ENCODE data around the gene B3GAT1.

The B3GAT1 gene

GRCh38 chr11:134390706-134391569 lies 21.1 kb downstream of the B3GAT1 start:
- DNase-seq (ENCODE audit: low read depth): no peak

- no peak for DNase-seq (ENCODE audit: low read depth)
Observed at GRCh38 chr11:134389464-134390180, 22.4 kb downstream of the B3GAT1 start.

- no peak for DNase-seq (ENCODE audit: low read depth)
Observed at GRCh38 chr11:134388590-134388989, 23.5 kb downstream of the B3GAT1 start.

- DNase-seq (ENCODE audit: low read depth): no peak
Observed at GRCh38 chr11:134387501-134387900, 24.5 kb downstream of the B3GAT1 start.

GRCh38 chr11:134386945-134387344 lies 25.1 kb downstream of the B3GAT1 start:
- DNase-seq (ENCODE audit: low read depth): no peak

GRCh38 chr11:134385774-134386565 lies 26.1 kb downstream of the B3GAT1 start:
- no peak for DNase-seq (ENCODE audit: low read depth)

- no peak for DNase-seq (ENCODE audit: low read depth)
Observed at GRCh38 chr11:134385171-134385570, 26.9 kb downstream of the B3GAT1 start.

- DNase-seq (ENCODE audit: low read depth): no peak
Observed at GRCh38 chr11:134384406-134384805, 27.6 kb downstream of the B3GAT1 start.

GRCh38 chr11:134383576-134384221 lies 28.3 kb downstream of the B3GAT1 start:
- DNase-seq (ENCODE audit: low read depth): no peak

- DNase-seq (ENCODE audit: low read depth): no peak
Observed at GRCh38 chr11:134382830-134383229, 29.2 kb downstream of the B3GAT1 start.

GRCh38 chr11:134382257-134382656 lies 29.8 kb downstream of the B3GAT1 start:
- DNase-seq (ENCODE audit: low read depth): no peak

- no peak for DNase-seq (ENCODE audit: low read depth)
Observed at GRCh38 chr11:134380785-134381184, 31.3 kb downstream of the B3GAT1 start.

GRCh38 chr11:134380229-134380628 lies 31.8 kb downstream of the B3GAT1 start:
- DNase-seq (ENCODE audit: low read depth): no peak

GRCh38 chr11:134379241-134379640 lies 32.8 kb downstream of the B3GAT1 start:
- no peak for DNase-seq (ENCODE audit: low read depth)

GRCh38 chr11:134377876-134378275 lies 34.2 kb downstream of the B3GAT1 start:
- DNase-seq (ENCODE audit: low read depth): no peak

- no peak for DNase-seq (ENCODE audit: low read depth)
Observed at GRCh38 chr11:134376150-134376921, 35.7 kb downstream of the B3GAT1 start.

GRCh38 chr11:134374891-134375550 lies 37.0 kb downstream of the B3GAT1 start:
- no peak for DNase-seq (ENCODE audit: low read depth)

- DNase-seq (ENCODE audit: low read depth): no peak
Observed at GRCh38 chr11:134374171-134374570, 37.9 kb downstream of the B3GAT1 start.

GRCh38 chr11:134373591-134374052 lies 38.4 kb downstream of the B3GAT1 start:
- DNase-seq (ENCODE audit: low read depth): no peak

GRCh38 chr11:134372961-134373360 lies 39.1 kb downstream of the B3GAT1 start:
- DNase-seq (ENCODE audit: low read depth): no peak

GRCh38 chr11:134372536-134372935 lies 39.5 kb downstream of the B3GAT1 start:
- no peak for DNase-seq (ENCODE audit: low read depth)

Data from fibroblast of the conjunctiva (primary cell).